Bronchial epithelial cell (primary cell): ENCODE results near the gene ALDH2. TPM values are rescaled to one million over a fixed set of nuclear protein-coding genes. Genes with fewer than 3 reads are reported as not detected.
"Not testable (repeated sequence)": the region's sequence is repeated elsewhere in the genome, so short reads cannot be mapped to it uniquely, and the experiment has no call there.

Source experiments
- DNase-seq: peaks from one replicate; pipeline ENCODE4 v3.0.0-alpha.2; 2010; ENCODE audit warnings: low read depth
- FAIRE-seq: peaks from 2 replicates; lab custom pipeline; 2011; peaks lifted over from hg19 to GRCh38; lab: Jason Lieb, UNC
- H3K27me3 ChIP-seq: 2 replicates; pipeline ENCODE4 v1.5.1; 2011; ENCODE audit warnings: low read length; ENCODE audit not compliant: control insufficient read depth, insufficient read depth
- H3K36me3 ChIP-seq: 2 replicates; pipeline ENCODE4 v1.5.1; 2011; ENCODE audit warnings: low read length; ENCODE audit not compliant: control insufficient read depth, insufficient read depth
- H3K4me3 ChIP-seq: 2 replicates; pipeline ENCODE4 v1.5.1; 2011; ENCODE audit warnings: mild to moderate bottlenecking, low read depth, low read length, control low read depth
- CTCF ChIP-seq: IDR thresholded peaks from 2 replicates; pipeline ENCODE4 v1.5.1; 2011; ENCODE audit warnings: mild to moderate bottlenecking, moderate library complexity, low read length, control low read depth, inconsistent platforms; ENCODE audit not compliant: insufficient read depth, severe bottlenecking
- total RNA-seq: library from RNA; depleted of rRNA; stranded (reverse); fragments of >200 nt; gene quantifications from 2 replicates; pipeline ENCODE4 v1.2.1, GENCODE V29; 2014

Gene ALDH2
- total RNA-seq, 1 donor from 2014 or later: 41.9 TPM

GRCh38 chr12:111823891-111824290 is 57.2 kb downstream of the ALDH2 start:
- DNase-seq (no peak), FAIRE-seq (no peak)
- no peak for TF ChIP-seq CTCF
- H3K27me3 ChIP-seq: no peaks in the 10 kb centered on the region
- H3K36me3 ChIP-seq: no peaks in the 10 kb centered on the region
- H3K4me3 ChIP-seq: no peak overlapping the region

- DNase-seq, H3K27me3 ChIP-seq, FAIRE-seq, H3K4me3 ChIP-seq, H3K36me3 ChIP-seq: not testable (repeated sequence)
- peak; percentile 12 for TF ChIP-seq CTCF
These were observed 57.6 kb downstream of the ALDH2 start for GRCh38 chr12:111824312-111824711.

GRCh38 chr12:111825509-111825908 is 58.8 kb downstream of the ALDH2 start:
- Histone ChIP-seq H3K36me3 (no peaks in the 10 kb centered on the region), H3K4me3 (no peak overlapping the region), H3K27me3 (no peaks in the 10 kb centered on the region)
- DNase-seq (no peak), FAIRE-seq (no peak)
- no peak for TF ChIP-seq CTCF

GRCh38 chr12:111826316-111826715 is 59.6 kb downstream of the ALDH2 start:
- Histone ChIP-seq H3K27me3 (no peaks in the 10 kb centered on the region), H3K4me3 (no peak overlapping the region), H3K36me3 (no peaks in the 10 kb centered on the region)
- TF ChIP-seq CTCF: no peak
- FAIRE-seq (no peak), DNase-seq (no peak)

- H3K27me3 ChIP-seq: no peaks in the 10 kb centered on the region
- DNase-seq: no peak
- no peak overlapping the region for H3K4me3 ChIP-seq
- no peak for TF ChIP-seq CTCF
- no peak for FAIRE-seq
- H3K36me3 ChIP-seq: no peaks in the 10 kb centered on the region
These were observed 60.3 kb downstream of the ALDH2 start for GRCh38 chr12:111826992-111827391.

- no peaks in the 10 kb centered on the region for H3K36me3 ChIP-seq
- FAIRE-seq (no peak), DNase-seq (no peak)
- no peaks in the 10 kb centered on the region for H3K27me3 ChIP-seq
- H3K4me3 ChIP-seq: no peak overlapping the region
- no peak for TF ChIP-seq CTCF
These were observed 61.2 kb downstream of the ALDH2 start for GRCh38 chr12:111827907-111828306.
